Raji (cell line): ENCODE data around the gene RAB2B.

Experiments used
- POLR2A ChIP-seq: IDR thresholded peaks from 2 replicates; pipeline ENCODE4 v1.6.1; 2011; ENCODE audit warnings: low read depth, low read length, control low read depth; ENCODE audit not compliant: insufficient read depth

RAB2B gene

DNA sequence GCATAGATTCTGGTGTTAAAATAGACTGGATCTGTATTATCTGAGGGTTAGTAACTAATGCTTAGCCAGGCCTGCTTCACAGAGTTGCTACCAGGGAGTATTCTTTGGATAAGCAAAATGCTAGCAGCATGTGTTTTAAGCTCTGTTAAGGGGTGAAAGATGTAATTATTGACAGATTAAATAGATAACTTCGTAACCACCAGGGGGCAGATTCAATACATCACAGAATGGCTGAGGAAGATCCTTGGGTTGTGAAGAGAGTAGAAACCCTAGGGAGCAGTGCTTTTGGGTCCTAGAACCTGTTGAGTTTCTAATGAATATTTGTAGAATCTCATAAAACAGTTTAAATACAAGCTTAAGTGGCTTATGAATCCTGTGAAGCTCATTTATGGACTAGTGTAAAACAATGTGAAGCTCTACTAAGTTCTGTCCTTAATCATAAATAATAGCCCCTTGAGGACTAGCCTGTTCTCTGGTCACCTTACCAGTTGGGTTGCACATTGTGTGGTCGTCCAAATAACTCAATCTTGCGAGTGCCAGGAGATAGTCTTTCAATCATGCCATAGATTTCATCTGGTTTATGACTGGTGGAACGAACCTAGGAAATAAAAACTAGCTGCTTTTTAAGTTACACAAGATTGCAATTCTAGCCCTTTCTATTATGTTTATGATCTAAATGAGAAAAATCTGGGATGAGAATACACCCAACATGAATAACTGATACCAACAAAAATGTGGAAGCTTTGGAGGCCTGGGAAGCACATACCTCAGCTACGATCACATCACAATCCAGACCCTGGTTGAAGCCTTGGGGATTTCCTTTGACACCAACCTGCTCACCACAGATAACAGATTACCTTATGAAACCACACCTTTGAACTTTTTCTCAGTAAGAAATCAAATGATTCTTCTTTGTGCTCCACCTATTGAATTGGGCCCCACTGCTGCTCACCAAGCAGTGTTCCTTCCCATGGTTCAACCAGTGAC lies 22.1 kb upstream of the RAB2B start:
- no peak for TF ChIP-seq POLR2A

DNA sequence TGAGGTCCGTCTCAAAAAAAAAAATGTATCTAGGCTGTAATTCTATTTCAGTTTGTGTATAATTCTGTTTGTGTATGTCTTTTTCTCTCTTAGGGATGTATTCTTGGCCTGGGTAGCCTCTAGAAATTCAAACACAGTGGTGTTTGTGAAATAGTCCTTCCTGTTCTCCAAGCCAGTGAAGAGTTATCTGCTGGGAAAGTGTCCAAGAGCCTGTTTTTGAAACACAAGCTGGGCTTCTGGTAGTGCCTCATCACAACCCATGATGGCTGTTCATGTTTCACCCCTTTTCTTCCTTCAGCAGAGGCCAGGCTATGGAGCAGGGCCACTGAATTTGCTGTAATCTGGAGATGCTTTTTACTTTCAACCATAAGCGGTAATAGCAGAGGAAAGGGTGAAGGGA lies 19.7 kb upstream of the RAB2B start:
- TF ChIP-seq POLR2A, result no peak

DNA sequence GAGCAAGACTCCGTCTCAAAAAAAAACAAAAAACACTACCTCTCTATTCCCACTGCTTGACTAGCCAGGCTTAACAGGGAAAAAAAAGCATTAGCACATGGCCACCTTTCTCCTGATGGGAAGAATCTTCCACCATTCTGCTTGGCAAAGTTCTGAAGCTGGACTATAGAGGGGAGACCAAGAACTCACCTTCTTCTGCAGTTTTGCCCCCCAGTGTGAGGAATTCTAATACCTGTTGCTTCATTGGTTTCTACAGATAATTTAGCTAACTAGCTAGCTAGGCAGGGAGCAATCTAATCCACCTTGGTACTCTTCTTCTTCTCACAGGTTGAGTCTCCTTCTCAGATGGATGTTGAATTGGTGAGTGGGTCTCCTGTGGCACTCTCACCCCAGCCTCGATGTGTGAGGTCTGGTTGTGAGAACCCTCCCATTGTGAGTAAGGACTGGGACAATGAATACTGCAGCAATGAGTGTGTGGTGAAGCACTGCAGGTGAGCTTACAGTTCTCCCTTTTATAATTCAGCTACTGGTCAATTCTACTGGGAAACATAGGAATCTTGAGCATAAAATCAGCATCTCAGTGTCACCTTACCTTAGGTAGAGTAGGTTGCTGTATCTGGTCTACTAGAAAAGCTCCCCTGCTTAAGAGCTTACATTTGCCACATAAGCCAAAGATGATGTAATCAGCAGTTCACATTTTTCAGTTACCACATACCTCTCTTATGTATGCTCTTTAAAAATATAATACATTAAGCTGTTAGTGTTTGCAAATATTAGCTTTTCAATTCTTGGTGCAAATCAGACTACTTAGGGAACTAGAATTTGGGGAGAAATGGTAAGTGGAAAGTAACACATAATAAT lies 18.4 kb upstream of the RAB2B start:
- no peak for TF ChIP-seq POLR2A

DNA sequence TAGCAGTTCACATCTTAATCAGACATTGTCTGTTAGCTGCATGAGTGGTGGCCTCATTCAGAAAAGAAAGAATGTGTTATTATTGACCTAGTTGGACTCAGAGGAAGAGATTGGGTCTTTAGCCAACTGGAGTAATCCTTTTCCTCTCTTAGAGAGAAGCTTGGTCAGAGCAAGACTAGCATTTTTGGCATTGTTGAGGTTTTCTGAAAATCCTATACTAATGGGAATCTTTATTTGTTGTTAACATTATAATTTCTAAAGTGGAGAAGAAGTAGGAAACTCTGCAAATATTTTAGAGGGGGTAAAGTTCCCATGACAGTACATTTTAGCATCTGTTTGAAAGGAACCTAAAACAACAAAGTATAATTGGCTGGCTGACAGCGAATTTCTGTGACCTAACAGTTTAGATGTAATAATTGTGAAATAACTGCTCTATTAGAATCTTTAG lies 9.9 kb upstream of the RAB2B start:
- TF ChIP-seq POLR2A, result no peak

DNA sequence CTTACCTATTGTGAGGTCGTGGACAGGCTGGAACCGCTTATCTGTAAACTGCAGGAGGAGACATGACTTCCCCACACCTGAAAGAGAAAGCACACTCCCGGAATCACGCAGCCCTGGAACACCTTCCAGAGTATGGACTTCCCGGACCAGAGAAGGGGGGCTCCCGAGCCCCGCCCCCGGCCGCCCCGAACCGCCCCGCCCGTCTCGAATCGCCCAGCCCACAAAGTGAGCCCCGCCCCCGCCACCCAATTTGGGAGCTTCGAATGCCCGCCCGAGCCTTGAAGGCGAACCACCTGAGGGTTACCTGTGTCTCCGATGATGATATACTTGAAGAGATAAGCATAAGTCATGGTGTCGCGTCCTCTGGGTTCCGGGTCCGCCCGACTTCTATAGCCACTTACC lies 235 bp downstream of the RAB2B start:
- peak; percentile 58 for TF ChIP-seq POLR2A

DNA sequence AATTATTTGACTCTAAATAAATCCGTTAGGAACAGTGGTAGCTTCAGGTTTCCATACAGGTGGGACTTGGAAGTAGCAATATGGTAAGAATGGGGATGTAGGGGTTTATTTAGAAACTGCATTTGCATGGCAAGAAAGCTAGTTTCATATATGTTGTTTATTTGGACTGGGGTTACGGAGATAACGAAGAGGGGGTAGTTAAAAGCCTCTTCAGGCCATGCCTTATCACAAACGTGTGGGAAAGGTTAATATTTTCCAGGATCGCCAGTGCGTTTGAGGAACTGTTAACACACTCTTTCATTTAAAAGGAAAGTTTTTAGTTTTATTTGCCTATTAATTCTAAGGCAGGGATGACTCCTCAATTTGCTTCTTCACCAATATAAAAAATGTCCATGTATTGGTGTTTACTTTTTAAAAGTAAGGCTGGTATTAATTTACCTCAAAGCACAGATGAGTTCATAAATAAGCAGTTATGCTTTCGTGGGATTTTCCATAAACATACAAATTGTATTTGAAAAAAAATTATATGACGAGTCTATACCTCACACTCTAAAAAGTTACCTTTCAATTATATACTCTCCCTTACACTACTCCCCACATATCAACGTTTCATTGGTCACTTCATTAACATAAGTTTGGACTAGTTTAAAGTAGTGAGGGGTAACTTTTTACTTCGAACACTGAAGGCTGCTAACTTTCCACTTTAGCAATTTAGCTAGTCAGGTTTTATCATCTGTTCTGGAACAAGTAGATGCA lies 814 bp downstream of the RAB2B start:
- no peak for TF ChIP-seq POLR2A

DNA sequence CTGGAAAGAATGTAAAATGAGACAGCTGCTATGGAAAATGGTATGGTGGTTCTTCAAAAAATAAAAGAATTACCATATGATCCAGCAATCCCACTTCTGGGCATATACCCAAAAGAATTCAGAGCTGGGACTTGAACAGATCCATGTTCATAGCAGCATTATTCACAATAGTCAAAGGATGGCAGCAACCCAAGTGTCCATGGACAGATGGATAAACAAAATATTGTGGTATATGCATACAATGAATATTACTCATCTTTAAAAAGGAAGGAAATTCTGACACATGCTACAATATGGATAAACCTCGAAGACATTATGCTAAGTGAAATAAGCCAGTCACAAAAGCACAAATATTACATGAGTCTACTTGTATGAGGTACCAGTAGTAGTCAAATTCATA lies 9.1 kb downstream of the RAB2B start:
- TF ChIP-seq POLR2A, result no peak

DNA sequence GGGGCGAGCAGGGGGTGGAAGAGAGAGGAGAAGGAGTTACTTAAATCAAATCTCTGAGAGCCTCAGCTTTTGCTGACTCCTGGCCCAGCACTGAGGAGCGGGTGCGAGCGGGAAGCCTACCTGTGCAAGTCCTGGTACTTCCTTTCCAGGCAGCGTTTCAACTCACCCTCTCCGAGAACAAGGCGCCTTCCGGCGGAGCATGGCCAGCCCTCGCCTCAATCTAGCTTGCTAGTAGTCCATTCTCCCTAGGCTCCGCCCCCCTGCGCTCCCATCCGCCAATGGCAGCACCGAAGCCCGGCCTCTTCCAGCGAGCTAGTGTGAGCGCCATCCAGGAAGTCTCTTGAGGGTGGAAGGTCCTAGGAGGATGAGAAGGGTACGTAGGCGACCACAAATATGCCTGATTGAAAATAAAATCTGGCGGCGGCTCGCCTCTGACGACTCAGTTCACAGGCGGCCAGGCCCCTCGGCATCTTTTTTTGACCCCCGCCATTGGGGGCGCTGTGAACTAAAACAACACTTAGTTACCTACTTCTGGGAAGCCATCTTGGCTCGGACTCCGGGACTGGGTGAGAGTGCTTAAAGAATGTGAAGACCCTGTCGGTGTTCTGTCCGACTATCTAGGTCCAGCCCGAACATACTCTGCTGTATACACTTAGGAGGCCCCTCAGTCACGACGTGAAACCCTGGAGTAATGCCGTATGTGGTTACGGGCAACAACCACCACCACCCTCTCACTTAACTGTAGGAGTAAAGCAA lies 20.7 kb downstream of the RAB2B start, which contains the start of gene CHD8:
Gene CHD8, minus strand, starts transcription at position 212 of the 756 bp plus-strand sequence. CDS start 24,480 bp downstream, outside the sequence.
- TF ChIP-seq POLR2A, result peak; percentile 95

DNA sequence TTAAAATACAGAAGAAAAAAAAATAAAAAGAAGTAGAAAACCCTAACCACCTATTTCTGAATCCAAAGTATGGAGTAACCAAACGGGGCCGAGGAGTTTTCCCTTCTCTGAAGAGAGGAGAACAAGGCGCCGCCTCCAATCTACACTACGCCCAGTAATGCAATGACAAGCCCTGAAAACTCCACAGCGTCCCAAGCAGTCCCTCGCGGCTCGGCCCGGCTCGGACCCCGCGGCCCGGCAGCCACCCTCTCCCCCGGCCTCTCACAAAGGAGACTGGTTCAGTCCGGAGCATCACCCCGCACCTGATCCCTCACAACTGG lies 21.2 kb downstream of the RAB2B start:
- no peak for TF ChIP-seq POLR2A

DNA sequence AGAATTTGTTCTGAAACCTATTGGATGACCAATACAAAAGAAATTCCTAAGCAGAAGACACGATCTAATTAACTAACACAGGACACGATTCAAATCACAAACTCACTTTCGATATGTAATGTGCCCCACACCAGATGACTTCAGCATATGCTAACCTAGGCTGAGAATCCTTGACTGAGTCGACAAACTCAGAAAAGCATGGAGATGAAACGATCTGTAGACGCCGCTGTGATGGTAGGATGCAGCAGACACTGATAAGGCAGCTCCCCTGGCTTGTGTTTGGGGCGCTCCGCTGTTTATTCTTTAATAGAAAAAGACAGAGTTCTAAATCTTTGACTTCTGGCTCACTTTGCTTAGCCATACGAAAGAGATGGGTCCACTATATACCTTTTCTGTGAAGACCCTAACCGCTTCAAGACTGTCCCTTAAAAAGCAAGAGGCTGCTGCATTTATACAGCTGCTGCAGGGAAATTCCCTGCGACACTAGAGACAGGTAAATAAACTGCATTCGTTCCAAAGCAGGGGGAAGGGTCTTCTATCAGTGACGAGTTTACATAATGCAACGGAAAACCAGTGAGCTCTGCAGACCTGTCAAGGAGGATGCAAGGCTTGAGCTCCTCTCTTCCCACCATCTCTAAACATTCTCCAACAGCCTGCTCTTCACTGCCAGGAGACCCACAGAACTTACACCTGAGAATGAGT lies 21.8 kb downstream of the RAB2B start:
- no peak for TF ChIP-seq POLR2A

DNA sequence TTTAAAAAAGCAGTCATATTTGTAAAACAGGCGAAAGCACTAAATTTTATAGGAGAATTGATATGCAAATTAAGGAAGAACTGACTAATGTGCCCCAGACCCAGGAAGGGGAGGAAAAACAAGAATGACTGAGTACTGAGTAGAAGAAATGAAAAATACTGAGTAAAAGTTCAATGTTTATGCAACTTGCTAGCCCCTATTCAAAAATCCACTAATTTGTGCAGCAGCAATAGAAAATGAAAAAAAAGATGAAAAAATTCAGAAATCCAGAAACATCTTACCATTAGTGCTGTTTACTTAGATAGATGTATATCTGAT lies 26.9 kb downstream of the RAB2B start:
- TF ChIP-seq POLR2A, result no peak

DNA sequence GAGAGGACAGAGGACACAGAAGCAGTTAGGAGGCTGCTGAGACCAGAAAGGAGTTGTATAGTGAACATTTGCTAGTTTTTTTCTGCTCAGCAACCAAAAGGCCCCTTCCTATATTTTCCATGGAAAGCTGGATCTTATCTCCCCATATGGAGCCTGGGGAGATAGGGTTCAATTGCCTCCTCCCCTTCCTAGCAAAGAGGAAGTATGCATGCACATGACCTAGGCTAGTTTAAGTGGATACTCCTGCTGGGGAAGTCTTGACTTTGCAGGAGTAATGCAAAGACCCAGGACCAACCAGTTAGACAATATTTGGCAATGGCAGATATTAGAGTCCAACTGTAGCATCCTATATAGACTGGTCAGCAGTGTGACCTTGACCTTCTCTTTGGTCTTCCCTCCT lies 35.9 kb downstream of the RAB2B start:
- no peak for TF ChIP-seq POLR2A

DNA sequence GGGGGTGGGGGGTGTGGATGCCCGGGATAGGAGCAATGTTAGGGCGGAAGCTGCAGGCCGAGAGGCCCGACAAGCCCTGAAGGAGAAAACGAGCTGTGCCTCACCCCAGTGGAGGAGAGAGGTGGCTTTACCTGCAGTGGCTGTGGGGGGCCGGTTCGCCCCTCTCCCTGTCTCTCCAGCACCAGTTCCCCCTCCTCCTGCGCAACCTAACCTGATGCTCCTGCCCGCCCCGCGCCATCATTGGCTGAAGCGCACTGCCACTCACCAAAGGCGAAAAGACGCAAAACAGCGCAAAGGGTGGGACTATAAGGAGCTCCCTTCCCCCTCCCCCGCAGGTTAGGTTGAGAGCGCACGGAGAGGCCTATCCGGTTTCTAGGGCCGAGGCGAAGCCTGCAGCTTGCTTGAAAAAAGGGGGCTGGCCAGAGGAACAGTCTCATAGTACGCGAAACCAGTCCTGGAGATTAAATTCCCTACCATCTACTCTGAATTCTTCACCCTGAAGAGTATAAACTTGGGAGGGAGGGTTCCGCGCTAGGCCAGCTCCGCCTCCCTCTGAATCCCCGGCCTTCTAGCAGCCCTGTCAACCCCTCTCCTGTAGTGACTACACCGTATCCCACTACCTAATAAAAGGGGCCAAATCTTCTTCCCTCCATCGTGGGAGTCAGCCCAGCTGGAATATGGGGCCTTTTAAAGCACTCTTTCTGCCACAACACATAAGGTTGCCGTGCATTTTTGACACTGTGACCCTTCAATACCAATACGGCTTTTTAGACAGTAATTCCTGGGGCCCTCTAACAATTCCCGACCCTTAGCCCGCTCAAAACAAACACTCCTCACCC lies 39.5 kb downstream of the RAB2B start:
- TF ChIP-seq POLR2A, result peak; percentile 82
